H1 (cell line): ENCODE measurements around the gene MMP25. TPM values are rescaled to one million over a fixed set of nuclear protein-coding genes. Genes with fewer than 3 reads are reported as not detected.

Source experiments
- E2F6 ChIP-seq: IDR thresholded peaks from 2 replicates; pipeline ENCODE4 v1.6.1; 2012; ENCODE audit warnings: inconsistent platforms
- EZH2 ChIP-seq: fragments of 200-600 bp; sonication (generic); IDR thresholded peaks from 2 replicates; pipeline ENCODE4 v1.7.1; 2012; ENCODE audit warnings: low read depth, mild to moderate bottlenecking, moderate library complexity, low read length, inconsistent platforms; ENCODE audit not compliant: severe bottlenecking
- GABPA ChIP-seq: IDR thresholded peaks from 2 replicates; pipeline ENCODE4 v1.6.1; 2011; ENCODE audit warnings: mild to moderate bottlenecking, low read length, moderate library complexity, borderline replicate concordance; ENCODE audit not compliant: insufficient read depth
- HDAC6 ChIP-seq: IDR thresholded peaks from one replicate; pipeline ENCODE4 v1.7.1; 2012; ENCODE audit warnings: low read depth, mild to moderate bottlenecking, inconsistent platforms, low read length, moderate library complexity
- RNF2 ChIP-seq: fragments of 200-900, 300-1000 bp; sonication (generic); IDR thresholded peaks from 2 replicates; pipeline ENCODE4 v1.7.1; 2016; ENCODE audit warnings: borderline replicate concordance, low read depth, mild to moderate bottlenecking, antibody characterized with exemption, low read length; ENCODE audit not compliant: poor library complexity, severe bottlenecking; ENCODE audit errors: missing control alignments
- polyA plus RNA-seq, 7 experiments: library from polyadenylated mRNA; depleted of rRNA in 3 of 7; stranded (reverse) in 5 of 7; unstranded in 2 of 7; fragments of >200 nt in 5 of 7; fragments of 200-250 nt in 2 of 7; gene quantifications; 1 replicate in 5 of 7; 2 replicates in 1 of 7; 4 replicates in 1 of 7; pipeline versions ENCODE4 v1.2.1 to v1.2.3, GENCODE V29; 2011 to 2013; ENCODE audit warnings: missing spikeins in 2 of 7, mixed read lengths in 2 of 7
- total RNA-seq: library from RNA; stranded (reverse); fragmentation: NEBNext Ultra II Directional; extraction: Animal tissue kit (Norgen Biotek cat#: 25700); gene quantifications from 2 replicates; pipeline ENCODE4 v1.2.1, GENCODE V29; 2021

Gene MMP25
- total and polyA plus RNA-seq, 2 of the 8 experiments (the other 6 are each of a cell fraction or from before 2014, with no cell fraction given): 7.7 to 26.7 TPM

- no peak for TF ChIP-seq E2F6
- no peak for TF ChIP-seq HDAC6
- TF ChIP-seq EZH2: no peak
- 0 out of 2 replicates have a peak, but pooled peaks have one; percentile 36 for TF ChIP-seq GABPA
- no peak for TF ChIP-seq RNF2
Measured at GRCh38 chr16:3012246-3012645, 34.1 kb upstream of the MMP25 start (continued).
